ENCODE data around the gene MTHFSD. TPM values are rescaled to one million over a fixed set of nuclear protein-coding genes. Genes with fewer than 3 reads are reported as not detected.

Gene MTHFSD
- total and polyA plus RNA-seq, 7 donors: 5.5 to 18.8 (median 10.9) TPM

GRCh38 chr16:86515777-86516622, 39.0 kb downstream of the MTHFSD start:
- intact Hi-C loops (cut with DNase I): loop anchor here (2.0 kb wide), 1 partner anchor 317 kb away; no protein-coding TSS in a partner anchor

DNA sequence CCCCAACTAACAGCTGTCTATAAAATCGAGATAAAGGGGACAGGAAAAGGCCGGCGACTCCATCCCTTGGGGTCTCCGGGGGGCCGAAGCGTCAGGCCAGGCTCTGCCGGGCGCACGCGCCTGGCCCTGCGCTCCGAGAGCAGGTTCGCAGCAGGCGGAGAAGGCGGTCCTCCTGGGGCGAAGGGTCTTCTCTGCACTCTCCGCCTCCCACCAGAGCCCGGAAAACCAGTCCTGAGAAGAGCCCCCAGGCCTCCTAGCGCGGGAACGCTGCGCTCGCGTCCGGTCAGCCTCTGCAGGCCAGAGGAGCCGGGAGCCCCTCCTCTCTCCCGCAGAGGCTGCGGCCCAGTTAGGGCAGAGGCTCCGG, 39.6 kb downstream of the MTHFSD start:
- intact Hi-C loops (cut with DNase I): no loop called here
- peaks cover 0 to 3% (median 3%) of the 10 kb centered on the region in 3 donors for H3K27me3 ChIP-seq
- peaks cover 15 to 40% (median 19%) of the 10 kb centered on the region in 4 donors for H3K36me3 ChIP-seq
- peak; percentile 1 to 31 (median 10) for TF ChIP-seq POLR2AphosphoS5 (IDR thresholded peaks at IDR 0.05)
- TF ChIP-seq POLR2A (IDR thresholded peaks at IDR 0.05): no peak
- peaks cover 0 to 43% (median 33%) of the 10 kb centered on the region in 4 donors for H3K4me1 ChIP-seq
- H3K4me3 ChIP-seq: peak overlapping the region; percentile 81 to 95 (median 86)
- WGBS, 2 donors: 16 to 28% methylated on average over 29 of the region's 29 CpGs
- peak overlapping the region; percentile 99 to 100 (median 99) for H3K27ac ChIP-seq
- H3K9me3 ChIP-seq: no peaks in the 10 kb centered on the region
- DNase-seq: peak; percentile 75

More at GRCh38 chr16:86515777-86516622, 39.0 kb downstream of the MTHFSD start:
- Histone ChIP-seq H3K4me1 (peaks cover 0 to 45% (median 37%) of the 10 kb centered on the region in 4 donors), H3K27ac (peak overlapping the region; percentile 99 to 100 (median 99)), H3K9me3 (no peaks in the 10 kb centered on the region), H3K4me3 (peak overlapping the region; percentile 81 to 95 (median 86)), H3K36me3 (peaks cover 15 to 40% (median 19%) of the 10 kb centered on the region in 4 donors), H3K27me3 (peaks cover 1 to 3% (median 3%) of the 10 kb centered on the region in 3 donors)
- DNase-seq: no peak
- TF ChIP-seq POLR2AphosphoS5 (IDR thresholded peaks at IDR 0.05) (peak; percentile 23 to 53 (median 30)), POLR2A (IDR thresholded peaks at IDR 0.05) (no peak)
- WGBS, 2 donors: 9 to 16% methylated on average over 64 of the region's 64 CpGs

DNA sequence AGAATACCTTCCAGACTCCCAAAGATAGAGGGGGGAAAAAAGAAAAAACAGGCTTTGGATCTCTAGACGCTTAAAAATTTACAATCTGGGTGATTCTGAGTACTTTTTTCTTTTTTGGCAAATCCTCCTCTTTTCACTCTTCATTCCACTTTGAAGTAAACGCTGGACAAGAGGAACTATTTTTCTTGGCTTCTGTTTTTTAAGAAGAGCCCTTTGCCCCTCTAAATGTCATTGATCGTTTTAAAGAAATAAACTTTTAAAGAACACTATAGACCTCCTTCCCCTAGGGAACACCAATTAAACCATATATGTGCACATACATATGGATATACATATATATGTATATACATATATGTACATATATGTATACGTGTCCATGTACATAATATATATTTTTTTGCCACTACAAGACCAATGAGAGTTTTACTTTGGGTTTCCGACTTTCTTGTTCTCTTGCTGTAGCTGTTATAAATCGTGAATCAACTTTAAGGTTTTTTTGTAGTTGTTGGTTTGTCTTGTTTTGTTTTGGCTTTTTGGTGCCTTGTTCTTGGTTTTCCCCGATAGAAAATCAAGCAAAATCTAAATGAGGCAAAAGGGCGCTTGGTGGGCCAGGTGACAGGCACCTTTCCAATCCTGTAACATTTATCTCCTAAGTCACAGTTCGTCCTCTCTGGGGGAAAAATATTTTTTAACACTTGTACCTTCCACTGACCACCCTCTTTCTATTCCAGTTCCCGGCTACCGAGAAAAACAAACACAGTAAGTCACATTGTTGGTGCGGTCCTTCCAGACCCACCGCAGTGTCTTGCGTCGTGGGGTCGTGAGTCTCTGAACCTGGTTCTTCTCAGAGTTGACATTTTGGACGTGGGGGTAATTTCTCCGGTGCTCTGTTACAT, 40.3 kb downstream of the MTHFSD start:
- no peak for TF ChIP-seq POLR2A (IDR thresholded peaks at IDR 0.05)
- TF ChIP-seq POLR2AphosphoS5 (IDR thresholded peaks at IDR 0.05): peak in 3 of 4 donors; percentile 6 to 27 (median 15)
- TF ChIP-seq EP300 (IDR thresholded peaks at IDR 0.05): no peak
- TF ChIP-seq, protein P1, sequence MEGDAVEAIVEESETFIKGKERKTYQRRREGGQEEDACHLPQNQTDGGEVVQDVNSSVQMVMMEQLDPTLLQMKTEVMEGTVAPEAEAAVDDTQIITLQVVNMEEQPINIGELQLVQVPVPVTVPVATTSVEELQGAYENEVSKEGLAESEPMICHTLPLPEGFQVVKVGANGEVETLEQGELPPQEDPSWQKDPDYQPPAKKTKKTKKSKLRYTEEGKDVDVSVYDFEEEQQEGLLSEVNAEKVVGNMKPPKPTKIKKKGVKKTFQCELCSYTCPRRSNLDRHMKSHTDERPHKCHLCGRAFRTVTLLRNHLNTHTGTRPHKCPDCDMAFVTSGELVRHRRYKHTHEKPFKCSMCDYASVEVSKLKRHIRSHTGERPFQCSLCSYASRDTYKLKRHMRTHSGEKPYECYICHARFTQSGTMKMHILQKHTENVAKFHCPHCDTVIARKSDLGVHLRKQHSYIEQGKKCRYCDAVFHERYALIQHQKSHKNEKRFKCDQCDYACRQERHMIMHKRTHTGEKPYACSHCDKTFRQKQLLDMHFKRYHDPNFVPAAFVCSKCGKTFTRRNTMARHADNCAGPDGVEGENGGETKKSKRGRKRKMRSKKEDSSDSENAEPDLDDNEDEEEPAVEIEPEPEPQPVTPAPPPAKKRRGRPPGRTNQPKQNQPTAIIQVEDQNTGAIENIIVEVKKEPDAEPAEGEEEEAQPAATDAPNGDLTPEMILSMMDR (IDR thresholded peaks at IDR 0.05): no peak
- peaks cover 15 to 40% (median 19%) of the 10 kb centered on the region in 4 donors for H3K36me3 ChIP-seq
- WGBS, 2 donors: 12 to 15% methylated on average over 18 of the region's 18 CpGs
- peaks cover 0 to 3% (median 3%) of the 10 kb centered on the region in 3 donors for H3K27me3 ChIP-seq
- DNase-seq: no peak
- peaks cover 0 to 37% (median 26%) of the 10 kb centered on the region in 4 donors for H3K4me1 ChIP-seq
- no peaks in the 10 kb centered on the region for H3K9me3 ChIP-seq
- peak overlapping the region; percentile 99 to 100 (median 99) for H3K27ac ChIP-seq
- intact Hi-C loops (cut with DNase I): no loop called here
- peak overlapping the region; percentile 81 to 95 (median 86) for H3K4me3 ChIP-seq

DNA sequence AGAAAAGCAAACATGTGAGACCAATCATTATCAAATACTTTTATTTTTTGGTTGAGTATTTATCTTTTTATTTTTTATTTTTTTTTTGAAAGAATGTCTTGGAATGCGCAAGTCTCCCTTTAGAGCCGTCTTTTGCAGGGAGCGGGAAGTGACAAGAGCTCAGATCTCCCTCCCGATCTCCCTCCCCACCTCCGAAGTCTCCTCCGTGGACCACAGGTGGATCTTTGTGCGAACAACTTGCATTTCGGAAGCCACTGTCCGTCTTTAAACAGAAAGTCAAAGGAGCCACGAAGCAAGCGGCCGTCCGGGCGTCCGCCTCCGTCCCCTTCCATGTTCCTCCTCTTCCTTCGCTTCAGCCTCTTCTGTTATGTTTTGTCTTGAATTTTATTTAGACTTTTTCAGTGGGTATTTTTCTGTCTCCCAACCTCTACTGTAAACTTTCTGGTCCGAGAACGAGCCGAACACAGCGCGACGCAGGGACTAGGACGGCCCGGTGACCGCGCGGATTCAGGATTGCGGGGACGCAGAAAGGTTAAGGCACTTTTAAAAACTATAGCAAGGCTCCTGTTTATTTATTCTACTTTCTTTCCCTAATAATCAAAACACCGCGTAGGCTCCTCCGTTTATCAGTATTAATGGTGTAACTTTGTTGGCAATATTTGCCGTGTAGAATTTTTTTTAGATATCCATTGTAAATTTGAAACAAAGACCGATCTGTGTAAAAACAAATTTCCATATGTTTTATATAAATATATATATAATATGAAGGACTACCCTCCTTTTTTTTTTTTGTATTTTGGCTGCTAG, 41.4 kb downstream of the MTHFSD start:
- DNase-seq: no peak
- peaks cover 15 to 40% (median 19%) of the 10 kb centered on the region in 4 donors for H3K36me3 ChIP-seq
- H3K27ac ChIP-seq: peak overlapping the region; percentile 99 to 100 (median 99)
- 15 to 23% methylated on average over 35 of the region's 35 CpGs for WGBS, 2 donors
- H3K4me1 ChIP-seq: peaks cover 0 to 26% (median 19%) of the 10 kb centered on the region in 4 donors
- H3K4me3 ChIP-seq: peak overlapping the region; percentile 81 to 95 (median 86)
- peaks cover 0 to 3% (median 3%) of the 10 kb centered on the region in 3 donors for H3K27me3 ChIP-seq
- intact Hi-C loops (cut with DNase I): no loop called here
- TF ChIP-seq POLR2A (IDR thresholded peaks at IDR 0.05): no peak
- peak in 1 of 4 donors; percentile 18 for TF ChIP-seq POLR2AphosphoS5 (IDR thresholded peaks at IDR 0.05)
- no peaks in the 10 kb centered on the region for H3K9me3 ChIP-seq

DNA sequence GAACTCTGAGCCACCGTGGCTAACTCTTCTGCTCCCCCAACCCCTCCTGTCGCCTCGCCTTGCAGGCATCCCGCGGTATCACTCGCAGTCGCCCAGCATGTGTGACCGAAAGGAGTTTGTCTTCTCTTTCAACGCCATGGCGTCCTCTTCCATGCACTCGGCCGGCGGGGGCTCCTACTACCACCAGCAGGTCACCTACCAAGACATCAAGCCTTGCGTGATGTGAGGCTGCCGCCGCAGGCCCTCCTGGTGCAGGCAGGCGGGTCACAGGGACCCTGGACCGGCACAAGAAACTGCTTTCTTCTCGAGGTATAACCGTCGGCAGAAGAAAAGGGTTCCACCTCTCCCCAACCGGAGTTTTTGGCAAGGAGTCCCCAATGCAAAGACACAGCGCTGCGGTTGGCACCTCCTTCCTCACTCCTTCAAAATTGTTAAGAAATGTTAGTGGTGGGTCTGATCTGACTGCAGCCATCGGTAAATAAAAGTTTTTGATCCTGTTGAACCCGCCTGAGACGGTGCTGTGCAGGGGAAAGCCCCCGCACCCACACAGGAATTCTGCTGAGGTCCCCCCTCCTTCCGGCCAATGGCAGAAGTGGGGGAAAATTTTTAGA, 42.1 kb downstream of the MTHFSD start:
- Histone ChIP-seq H3K27ac (peak overlapping the region; percentile 99 to 100 (median 99)), H3K27me3 (peaks cover 0 to 3% (median 3%) of the 10 kb centered on the region in 3 donors), H3K9me3 (no peaks in the 10 kb centered on the region), H3K4me1 (peaks cover 0 to 19% (median 13%) of the 10 kb centered on the region in 4 donors), H3K4me3 (peak overlapping the region; percentile 81 to 95 (median 86)), H3K36me3 (peaks cover 15 to 40% (median 19%) of the 10 kb centered on the region in 4 donors)
- DNase-seq: peak; percentile 80
- TF ChIP-seq EP300 (IDR thresholded peaks at IDR 0.05): no peak
- peak in 3 of 4 donors; percentile 22 to 33 (median 25) for TF ChIP-seq POLR2AphosphoS5 (IDR thresholded peaks at IDR 0.05)
- no peak for TF ChIP-seq POLR2A (IDR thresholded peaks at IDR 0.05)
- TF ChIP-seq, protein P1 (IDR thresholded peaks at IDR 0.05): no peak
- WGBS, 2 donors: 10 to 15% methylated on average over 29 of the region's 29 CpGs
- intact Hi-C loops (cut with DNase I): no loop called here
